ENCODE measurements around the gene BST2.

The BST2 gene

GRCh38 chr19:17445526-17446165 is 40.2 kb upstream of the BST2 start:
- TF ChIP-seq CTCF (IDR thresholded peaks at IDR 0.05; ENCODE audit: control insufficient read depth, insufficient read depth, low read depth, low read length, missing control alignments) = no peak
- H3K4me3 ChIP-seq (ENCODE audit: control insufficient read depth, low read depth, low read length) = no peak overlapping the region
- DNase-seq (ENCODE audit: low read depth) = no peak

GRCh38 chr19:17441241-17442021 is 36.0 kb upstream of the BST2 start:
- DNase-seq (ENCODE audit: low read depth) = no peak
- TF ChIP-seq CTCF (IDR thresholded peaks at IDR 0.05; ENCODE audit: control insufficient read depth, insufficient read depth, low read depth, low read length, missing control alignments) = peak; percentile 41
- H3K4me3 ChIP-seq (ENCODE audit: control insufficient read depth, low read depth, low read length) = no peak overlapping the region

GRCh38 chr19:17436874-17437267 is 31.4 kb upstream of the BST2 start:
- no peak for DNase-seq (ENCODE audit: low read depth)
- no peak for TF ChIP-seq CTCF (IDR thresholded peaks at IDR 0.05; ENCODE audit: control insufficient read depth, insufficient read depth, low read depth, low read length, missing control alignments)
- H3K4me3 ChIP-seq (ENCODE audit: control insufficient read depth, low read depth, low read length) = no peak overlapping the region

GRCh38 chr19:17436094-17436873 is 30.9 kb upstream of the BST2 start:
- no peak overlapping the region for H3K4me3 ChIP-seq (ENCODE audit: control insufficient read depth, low read depth, low read length)
- DNase-seq (ENCODE audit: low read depth) = no peak
- TF ChIP-seq CTCF (IDR thresholded peaks at IDR 0.05; ENCODE audit: control insufficient read depth, insufficient read depth, low read depth, low read length, missing control alignments) = no peak

- TF ChIP-seq CTCF (IDR thresholded peaks at IDR 0.05; ENCODE audit: control insufficient read depth, insufficient read depth, low read depth, low read length, missing control alignments) = no peak
- H3K4me3 ChIP-seq (ENCODE audit: control insufficient read depth, low read depth, low read length) = no peak overlapping the region
- no peak for DNase-seq (ENCODE audit: low read depth)
Observed at GRCh38 chr19:17435218-17435617, 29.8 kb upstream of the BST2 start.

GRCh38 chr19:17431417-17431816 is 26.0 kb upstream of the BST2 start:
- no peak for DNase-seq (ENCODE audit: low read depth)
- no peak overlapping the region for H3K4me3 ChIP-seq (ENCODE audit: control insufficient read depth, low read depth, low read length)

More at GRCh38 chr19:17431417-17431816, 26.0 kb upstream of the BST2 start:
- no peak for TF ChIP-seq CTCF (IDR thresholded peaks at IDR 0.05; ENCODE audit: control insufficient read depth, insufficient read depth, low read depth, low read length, missing control alignments)

All from AG09309 (cell line).